ENCODE data around the gene USP40.

DNA sequence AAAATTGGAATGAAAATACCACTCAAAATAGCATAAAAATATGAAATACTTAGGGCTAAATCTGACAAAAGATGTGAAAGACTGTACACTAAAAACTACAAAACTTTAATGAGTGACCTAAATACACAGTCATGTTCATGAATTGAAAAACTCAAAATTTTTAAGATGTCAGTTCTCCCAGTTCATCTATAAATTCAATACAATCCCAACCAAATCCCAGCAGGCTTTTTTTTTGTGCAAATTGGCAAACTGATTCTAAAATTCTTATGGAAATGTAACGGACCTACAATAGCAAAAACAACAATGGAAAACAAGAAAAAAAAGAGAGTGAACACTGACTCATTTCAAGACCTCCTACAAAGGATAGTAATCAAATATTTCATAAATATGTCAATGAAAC, 4.4 kb upstream of the USP40 start:
- TF ChIP-seq ADNP (tag; IDR thresholded peaks at IDR 0.05) (no peak), ZNF184 (CRISPR knock-in tag; IDR thresholded peaks at IDR 0.05) (no peak), HCFC1 (IDR thresholded peaks at IDR 0.05; ENCODE audit: low read depth, low read length) (no peak)
- TF ChIP-seq, protein P1, sequence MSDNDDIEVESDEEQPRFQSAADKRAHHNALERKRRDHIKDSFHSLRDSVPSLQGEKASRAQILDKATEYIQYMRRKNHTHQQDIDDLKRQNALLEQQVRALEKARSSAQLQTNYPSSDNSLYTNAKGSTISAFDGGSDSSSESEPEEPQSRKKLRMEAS (CRISPR knock-in tag; IDR thresholded peaks at IDR 0.05): no peak
